ENCODE results near the gene ZNF177. TPM values are rescaled to one million over a fixed set of nuclear protein-coding genes. Genes with fewer than 3 reads are reported as not detected.

ZNF177 gene
- polyA plus RNA-seq, 1 donor: 14.3 TPM

DNA sequence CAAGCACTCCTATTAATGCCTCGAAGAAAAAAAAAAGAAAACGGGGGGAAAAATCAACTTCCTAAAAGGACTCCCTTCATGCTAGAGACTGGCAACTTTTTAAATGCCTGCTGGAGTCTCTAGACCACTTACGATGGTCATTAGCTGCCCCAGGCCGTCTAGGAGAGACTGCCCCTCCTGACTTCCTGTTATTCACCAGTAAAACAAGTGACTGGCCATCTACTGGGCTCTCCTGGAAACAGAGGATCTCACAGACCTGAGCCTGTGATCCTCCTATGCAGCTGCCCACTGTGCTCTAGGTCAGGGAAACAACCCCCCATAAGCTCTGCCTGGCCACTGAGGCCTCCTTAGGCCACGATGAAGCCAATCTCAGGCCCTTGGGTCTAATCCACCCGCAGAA, 65.1 kb downstream of the ZNF177 start:
- no peak for DNase-seq

DNA sequence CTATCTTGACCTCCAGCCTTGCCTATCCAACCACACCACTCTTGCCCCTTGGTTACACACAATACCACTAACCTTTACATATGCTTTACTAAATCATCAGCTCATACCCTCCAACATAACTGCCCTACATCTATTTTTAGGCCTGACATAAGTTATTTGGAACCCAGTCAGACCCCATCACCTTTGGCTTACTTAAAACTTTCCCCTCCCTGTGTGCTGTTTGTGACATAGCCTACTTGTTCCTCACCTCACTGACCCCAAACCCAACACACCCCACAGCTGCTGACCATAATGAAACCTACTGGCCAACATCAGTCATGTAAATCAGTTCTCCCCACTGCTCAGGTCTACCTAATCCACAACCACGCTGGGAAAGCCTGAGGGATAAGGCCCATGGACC, 67.6 kb downstream of the ZNF177 start:
- no peak for DNase-seq

DNA sequence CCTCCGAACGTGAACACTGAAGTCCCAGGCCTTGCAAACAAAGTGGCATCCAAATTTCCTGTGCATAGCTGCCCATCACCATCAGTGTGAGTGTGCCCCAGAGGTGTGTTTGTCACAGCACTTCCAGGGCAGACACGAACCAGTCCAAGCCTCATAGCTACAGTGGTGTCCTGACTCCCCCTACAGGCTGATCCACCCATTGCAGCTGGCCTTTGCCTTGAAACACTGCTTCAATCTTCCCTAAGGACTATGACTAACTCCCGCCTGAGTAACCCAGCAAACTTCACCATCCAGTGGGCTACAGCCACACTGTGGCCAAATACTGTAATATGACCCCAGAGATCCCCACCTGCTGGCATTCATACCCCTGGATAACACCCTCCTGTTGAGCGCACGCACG, 68.7 kb downstream of the ZNF177 start:
- no peak for DNase-seq

Other genes with a start within 250 kb of the ZNF177 start
- gene OR7G1, start 247.2 kb upstream of the ZNF177 start, polyA plus RNA-seq (ENCODE audit: insufficient read length): not detected
- gene OR7G3, start 236.1 kb upstream of the ZNF177 start, polyA plus RNA-seq (ENCODE audit: insufficient read length): not detected
- gene ZNF317, start 222.6 kb upstream of the ZNF177 start, polyA plus RNA-seq (ENCODE audit: insufficient read length): 41.9 TPM
- 0.10 TPM for gene OR7D2, start 184.0 kb upstream of the ZNF177 start, polyA plus RNA-seq (ENCODE audit: insufficient read length)
- 0.05 TPM for gene OR7D4, start 143.4 kb upstream of the ZNF177 start, polyA plus RNA-seq (ENCODE audit: insufficient read length)
- not detected for gene OR7E24, start 112.1 kb upstream of the ZNF177 start, polyA plus RNA-seq (ENCODE audit: insufficient read length)
- 8.1 TPM for gene ZNF699, start 53.2 kb upstream of the ZNF177 start, polyA plus RNA-seq (ENCODE audit: insufficient read length)
- 91.5 TPM for gene ZNF559, start 38.8 kb upstream of the ZNF177 start, polyA plus RNA-seq (ENCODE audit: insufficient read length)
- 42.1 TPM for gene ZNF266, start 72.6 kb downstream of the ZNF177 start, polyA plus RNA-seq (ENCODE audit: insufficient read length)
- gene ZNF560, start 135.6 kb downstream of the ZNF177 start, polyA plus RNA-seq (ENCODE audit: insufficient read length): 1.3 TPM
- 27.2 TPM for gene ZNF426, start 175.6 kb downstream of the ZNF177 start, polyA plus RNA-seq (ENCODE audit: insufficient read length)
- 33.2 TPM for gene ZNF121, start 221.5 kb downstream of the ZNF177 start, polyA plus RNA-seq (ENCODE audit: insufficient read length)